Measurements from ENCODE around the gene KRT6B.
"Not testable (repeated sequence)": the region's sequence is repeated elsewhere in the genome, so short reads cannot be mapped to it uniquely, and the experiment has no call there.

KRT6B gene

DNA sequence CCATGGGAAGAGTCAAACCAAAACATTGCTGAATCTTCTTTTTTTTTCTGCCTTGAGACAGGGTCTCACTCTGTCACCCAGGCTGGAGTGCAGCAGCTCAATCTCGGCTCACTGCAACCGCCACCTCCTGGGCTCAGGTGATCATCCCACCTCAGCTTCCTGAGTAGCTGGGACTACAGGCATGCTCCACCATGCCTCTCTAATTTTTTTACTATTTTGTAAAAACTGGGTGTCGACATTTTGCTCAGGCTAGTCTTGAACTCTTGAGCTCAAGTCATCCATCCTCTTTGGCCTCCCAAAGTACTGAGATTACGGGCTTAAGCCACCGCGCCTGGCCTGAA lies 16.3 kb downstream of the KRT6B start:
- DNase-seq: no peak

DNA sequence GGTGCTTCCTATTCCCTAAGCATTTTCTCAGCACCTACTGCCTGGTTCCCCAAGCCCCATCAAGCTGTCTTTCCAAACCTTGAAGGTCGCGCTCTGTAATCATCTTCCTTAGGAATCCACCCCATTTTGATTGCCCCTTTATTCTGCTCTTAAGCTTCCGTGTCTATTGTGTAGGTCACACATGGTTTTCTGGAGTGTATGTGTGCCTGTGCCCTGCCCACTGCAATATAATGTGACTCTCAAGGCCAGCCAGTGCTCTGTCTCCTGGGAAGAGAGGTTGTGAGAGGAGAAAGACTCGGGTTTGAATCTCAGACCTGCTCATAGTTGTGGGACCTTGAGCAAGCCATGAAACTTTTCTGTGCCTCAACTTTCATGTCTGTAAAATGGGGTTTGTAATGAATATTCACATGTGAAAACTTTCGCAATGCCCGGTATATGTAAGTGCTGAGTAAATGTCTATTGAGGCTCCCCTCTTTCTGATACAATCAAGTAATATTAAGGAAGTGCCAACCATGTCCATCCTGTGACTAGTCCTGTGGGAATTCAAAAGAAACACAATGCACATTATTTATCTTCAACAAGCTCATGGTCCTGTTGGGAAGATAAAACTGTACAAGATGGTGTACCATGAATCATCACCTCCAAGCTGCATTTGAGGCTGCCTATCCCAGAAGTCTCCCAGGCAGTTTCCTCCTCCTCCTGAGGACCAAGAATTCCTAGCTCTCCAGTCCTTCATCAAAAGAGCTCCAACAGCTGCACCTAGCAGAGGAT lies 17.0 kb downstream of the KRT6B start:
- DNase-seq: no peak

DNA sequence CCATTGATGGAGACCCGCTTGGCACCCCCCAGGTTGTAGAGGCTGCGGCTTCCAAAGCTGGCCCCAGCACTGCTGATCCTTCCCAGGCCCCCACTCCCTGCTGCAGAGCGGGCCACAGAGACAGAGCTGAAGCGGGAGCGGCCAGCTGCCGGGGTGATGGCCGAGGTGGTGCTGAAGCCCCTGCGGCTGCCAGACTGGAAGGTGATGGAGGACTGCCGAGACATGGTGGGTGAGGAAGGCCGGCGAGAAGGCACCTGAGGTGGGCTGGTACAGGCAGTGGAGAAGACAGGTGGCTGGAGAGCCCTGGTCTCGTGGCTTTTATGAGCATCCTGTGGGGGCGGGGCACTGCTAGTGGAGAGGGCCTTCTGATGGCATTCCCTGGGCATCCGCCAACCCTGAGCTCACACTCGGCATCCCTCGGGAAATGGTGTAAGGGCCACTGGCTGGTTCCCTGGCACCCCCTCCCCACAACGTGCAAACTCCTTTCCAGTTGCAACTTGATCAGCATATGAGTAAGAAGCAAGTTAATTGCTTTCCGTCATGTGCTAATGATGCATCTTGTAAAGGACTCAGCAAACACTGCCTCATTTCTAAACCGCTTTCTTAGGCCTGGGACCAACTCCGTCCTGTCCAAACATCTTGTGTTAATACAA lies 17.7 kb downstream of the KRT6B start, which contains the start of gene KRT75:
TSS of gene KRT75 (minus strand) at position 291 of the 653 bp plus-strand sequence. CDS start at position 224, 67 bp downstream.
- no peak for DNase-seq

DNA sequence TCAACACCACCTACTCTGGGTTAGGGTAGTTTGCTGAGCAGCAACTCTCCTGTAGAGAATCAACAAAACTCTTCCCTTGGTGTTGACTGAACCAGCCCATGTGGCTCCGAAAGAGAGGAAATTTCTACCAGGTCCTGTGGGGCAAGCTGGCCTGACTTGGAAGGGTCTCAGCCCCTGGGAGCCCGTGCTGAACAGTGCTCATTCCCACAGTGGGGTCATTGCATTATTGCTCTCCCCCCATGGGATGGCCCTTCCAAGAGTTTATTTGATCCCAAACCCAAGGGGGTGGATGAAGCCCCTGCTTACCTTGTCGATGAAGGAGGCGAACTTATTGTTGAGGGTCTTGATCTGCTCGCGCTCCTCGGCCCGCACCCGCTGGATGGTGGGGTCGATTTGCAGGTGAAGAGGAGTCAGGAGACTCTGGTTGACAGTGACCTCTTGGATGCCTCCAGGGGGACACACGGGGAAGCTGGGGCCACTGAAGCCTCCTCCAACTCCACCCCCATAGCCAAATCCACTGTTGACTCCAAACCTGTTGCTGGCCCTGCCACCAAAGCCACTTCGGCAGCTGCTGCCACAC lies 18.4 kb downstream of the KRT6B start:
- no peak for DNase-seq

DNA sequence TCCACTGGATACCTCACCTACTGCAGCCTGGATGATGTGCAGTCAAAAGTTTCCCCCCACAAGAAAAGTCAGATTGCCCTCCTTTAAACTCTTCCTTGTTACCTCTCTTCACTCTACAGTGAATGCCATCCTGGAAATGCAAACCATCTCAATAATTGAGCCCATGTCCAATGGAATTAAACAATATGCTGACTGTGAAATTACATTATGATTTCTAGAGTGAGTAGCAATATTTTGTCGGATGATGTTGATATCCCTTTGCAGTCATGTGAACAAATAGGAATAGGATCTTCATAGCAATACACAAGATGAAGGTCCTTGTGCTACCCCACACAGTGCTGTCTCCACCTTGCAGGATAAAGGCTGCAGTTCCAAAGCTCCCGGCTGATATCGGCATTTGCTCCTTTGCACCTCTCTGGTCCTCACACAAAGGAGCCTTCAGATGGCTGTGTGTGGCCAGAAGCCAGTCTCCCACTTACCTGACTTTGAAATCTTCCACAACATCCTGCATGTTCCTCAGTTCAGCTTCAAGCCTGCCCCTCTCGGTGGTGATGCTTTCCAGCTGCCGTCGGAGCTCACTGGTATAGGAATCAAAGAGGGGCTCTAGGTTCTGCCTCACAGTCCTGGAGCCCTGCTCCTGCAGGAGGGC lies 19.3 kb downstream of the KRT6B start:
- no peak for DNase-seq

DNA sequence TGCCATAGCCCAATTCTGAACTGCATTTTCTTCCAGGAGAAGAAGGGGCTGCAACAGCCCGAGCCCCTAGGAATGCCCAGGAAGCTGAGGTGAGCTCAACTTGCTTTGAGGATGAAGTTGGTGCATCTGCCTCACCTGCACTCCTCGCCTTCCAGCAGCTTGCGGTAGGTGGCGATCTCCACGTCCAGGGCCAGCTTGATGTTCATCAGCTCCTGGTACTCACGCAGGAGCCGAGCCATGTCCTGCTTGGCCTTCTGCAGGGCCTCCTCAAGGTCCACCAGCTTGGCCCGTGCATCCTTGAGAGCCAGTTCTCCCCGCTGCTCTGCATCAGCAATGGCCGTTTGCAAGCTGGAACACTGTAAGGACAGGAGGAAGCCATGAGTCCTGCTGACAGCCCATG lies 23.8 kb downstream of the KRT6B start:
- DNase-seq: no peak

DNA sequence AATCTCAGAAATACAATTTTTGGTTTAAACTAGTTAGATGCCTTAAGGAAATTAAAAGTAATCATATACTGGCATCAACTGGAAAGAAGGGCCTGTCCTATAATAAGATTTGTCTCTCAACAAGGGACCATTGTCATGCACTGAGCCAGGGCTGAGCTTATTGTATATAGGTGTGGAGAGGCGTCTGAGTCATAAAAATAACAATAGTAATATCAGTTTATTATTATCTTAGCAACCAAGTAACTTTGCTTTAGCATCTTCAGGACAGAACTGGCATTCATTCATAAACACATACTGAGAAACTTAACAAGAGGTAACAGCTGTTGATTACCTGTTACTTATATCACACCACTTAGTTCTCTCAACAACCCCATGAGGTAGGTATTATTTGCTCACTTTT lies 24.9 kb downstream of the KRT6B start:
- no peak for DNase-seq

DNA sequence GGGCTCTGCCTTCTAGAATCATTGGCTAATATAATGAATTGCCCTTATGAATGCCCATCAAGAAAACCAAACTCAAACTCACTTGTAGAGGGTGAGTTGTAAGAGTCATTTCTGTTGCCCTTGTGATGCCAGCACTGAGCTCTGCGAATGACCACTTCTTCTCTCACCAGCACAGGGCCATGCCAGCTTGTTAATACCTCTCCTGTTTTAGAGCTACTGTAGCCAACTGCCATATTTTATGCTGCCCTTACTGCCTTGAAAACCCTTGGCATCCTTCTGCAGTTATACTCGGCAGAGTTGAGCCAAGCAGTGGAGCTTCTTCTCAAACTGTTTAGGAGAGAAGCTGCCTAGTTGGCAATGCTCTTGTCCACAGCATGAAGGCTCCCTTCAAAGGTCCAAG lies 25.9 kb downstream of the KRT6B start:
- no peak for DNase-seq

DNA sequence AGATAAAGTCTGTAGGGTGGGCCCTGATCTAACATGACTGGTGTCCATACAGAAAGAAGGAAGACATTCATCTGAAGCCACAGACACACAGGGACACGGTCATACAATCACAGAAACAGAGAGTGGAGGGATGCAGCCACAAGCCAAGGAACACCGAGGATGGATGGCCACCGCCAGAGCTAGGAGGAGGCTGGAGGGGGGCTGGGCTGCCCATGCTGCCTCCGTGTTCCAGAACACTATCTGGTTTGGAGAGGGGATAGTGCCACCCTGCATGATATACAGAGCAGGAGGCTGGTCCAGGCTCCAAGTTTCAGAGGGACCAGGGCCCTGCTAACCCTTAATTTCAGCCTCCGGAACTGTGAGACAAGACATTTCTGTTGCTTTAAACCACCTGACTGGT lies 26.5 kb downstream of the KRT6B start:
- no peak for DNase-seq

DNA sequence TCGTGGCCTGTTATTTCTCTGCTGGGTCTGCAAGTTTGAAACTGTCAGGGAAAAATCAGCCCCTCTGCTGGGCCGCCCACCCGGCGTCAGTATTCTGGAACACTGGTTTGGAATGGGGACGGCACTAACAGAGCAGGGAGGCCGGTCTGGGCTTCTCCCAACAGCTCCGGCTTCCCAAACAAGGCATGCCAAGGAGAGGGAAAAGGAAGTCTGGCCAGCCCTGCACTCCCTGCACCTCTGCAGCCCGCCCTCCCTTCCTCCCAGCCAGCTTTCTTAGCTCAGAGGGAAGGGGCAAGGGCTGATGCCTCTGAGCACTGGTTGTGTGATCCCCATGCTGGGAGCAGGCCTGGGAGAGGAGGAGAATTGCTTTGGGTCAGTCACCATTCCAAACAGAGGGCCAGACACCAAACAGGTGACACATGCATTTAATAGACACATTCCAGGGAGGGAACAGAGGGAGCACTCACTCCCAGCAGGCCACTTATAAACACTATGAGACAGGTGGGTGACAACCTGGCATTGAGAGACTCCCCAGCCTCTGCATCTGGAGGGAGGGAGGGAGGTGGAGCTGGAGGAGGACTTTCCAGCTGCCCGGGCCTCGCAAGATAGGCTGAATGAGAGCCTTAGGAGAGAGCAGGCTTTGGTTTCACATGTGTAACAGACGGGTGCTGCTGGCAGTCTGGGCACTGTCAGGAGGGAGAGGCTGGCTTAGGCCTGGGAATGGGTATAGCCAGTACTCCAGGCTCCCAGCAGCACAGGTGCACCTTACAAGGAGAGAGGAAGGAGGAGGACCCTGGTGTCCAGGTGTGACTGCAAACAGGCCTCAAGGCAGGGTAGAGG lies 28.1 kb downstream of the KRT6B start:
- peak; percentile 61 for DNase-seq

DNA sequence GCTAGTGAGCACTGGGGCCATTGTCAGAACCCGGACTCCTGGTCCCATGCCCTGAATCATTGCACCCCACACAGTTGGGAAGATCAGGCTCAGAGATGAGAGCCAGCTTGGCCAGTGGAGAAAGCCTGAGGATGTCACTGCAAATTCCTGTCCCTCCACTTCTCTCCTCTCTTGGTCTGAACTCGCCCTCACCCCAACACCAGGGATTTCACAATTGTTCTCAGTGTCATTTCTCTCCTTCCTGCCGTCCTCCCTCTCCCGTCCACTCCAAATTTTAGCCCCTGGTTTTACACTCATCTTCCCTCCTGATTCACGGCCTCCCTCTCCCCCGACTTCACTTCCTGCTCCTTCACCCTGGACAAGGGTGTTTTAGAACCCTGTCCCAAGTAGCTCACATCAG lies 28.9 kb downstream of the KRT6B start:
- DNase-seq: no peak

DNA sequence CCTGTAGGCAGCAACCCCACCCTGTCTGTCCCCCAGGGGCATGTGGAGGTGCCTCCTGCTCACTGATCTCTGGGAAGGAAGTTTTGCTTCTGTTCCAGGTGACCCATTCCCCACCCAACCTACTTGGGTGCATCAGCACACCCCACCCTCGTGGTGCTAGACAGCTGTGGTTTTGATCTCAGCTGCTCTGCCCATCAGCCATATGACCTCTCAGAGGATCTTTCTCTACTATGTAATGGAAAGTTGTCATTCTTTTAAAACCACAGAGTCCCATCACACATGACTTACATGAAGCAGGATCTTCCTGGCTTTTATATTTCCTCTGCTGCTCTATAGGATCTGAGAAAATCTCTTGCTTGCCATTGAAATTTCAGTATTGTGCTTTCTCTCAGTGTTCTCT lies 32.3 kb downstream of the KRT6B start:
- DNase-seq: no peak

DNA sequence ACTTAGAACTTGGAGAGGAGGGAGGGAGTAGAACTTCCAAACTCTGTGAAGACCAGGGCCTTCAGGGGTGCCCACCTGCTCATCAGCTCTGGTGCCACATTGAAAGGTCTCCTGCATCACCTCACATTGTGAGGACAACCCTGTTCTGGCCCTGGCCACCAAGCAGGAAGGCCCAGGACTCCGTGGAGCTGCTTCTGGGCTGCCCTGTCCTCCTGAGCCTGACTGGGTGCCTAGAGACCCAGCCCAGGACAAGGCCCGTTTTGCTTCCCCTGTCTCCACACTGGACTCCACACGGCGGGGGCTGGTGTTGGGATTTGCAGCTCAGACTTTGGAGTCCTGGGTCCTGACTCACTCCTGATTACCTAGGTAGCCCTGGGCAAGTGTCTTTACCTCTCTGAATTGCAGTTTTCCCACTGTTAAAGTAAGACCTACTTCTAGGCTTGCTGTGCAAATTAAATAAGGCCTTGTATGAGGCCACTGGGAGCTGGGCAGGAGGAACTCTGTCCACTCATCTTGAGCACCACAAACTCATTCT lies 33.3 kb downstream of the KRT6B start:
- DNase-seq: no peak

DNA sequence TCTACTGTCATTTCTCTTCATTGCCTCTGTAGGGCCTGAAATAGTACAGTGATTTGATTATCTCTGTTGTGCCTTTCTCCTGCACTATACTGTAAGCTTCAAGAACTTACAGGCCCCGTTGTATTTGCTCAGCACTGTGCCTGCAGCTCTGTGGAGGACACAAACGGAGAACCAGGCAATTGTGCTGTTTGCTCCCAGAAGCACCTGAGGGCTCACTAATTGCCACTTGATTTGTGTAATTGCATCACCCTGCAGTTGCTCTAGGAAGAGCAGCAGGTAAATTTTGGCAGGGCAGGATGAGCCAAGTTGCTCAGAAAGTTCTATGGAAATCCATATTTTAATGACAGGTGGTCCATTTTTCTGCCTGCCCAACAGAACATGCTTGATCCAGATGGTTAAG lies 34.2 kb downstream of the KRT6B start:
- peak; percentile 63 for DNase-seq

DNA sequence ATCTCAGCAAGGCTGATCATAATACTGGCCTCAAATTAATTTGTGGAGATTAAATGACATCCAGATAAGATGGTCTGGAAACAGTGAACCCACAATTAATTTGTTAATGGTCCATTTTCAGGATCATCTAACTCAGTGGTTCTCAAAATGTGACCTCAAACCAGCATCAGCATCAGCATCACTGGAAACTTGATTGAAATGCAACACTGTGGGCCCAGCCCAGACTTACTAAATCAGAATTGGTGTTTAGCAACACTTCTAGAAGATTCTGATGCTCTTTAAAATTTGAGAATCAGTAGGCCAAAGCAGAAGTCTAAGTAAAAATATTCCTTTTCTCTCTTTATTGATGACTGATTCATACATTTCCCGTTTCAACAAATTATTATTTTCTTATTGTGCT lies 35.2 kb downstream of the KRT6B start:
- DNase-seq: no peak

DNA sequence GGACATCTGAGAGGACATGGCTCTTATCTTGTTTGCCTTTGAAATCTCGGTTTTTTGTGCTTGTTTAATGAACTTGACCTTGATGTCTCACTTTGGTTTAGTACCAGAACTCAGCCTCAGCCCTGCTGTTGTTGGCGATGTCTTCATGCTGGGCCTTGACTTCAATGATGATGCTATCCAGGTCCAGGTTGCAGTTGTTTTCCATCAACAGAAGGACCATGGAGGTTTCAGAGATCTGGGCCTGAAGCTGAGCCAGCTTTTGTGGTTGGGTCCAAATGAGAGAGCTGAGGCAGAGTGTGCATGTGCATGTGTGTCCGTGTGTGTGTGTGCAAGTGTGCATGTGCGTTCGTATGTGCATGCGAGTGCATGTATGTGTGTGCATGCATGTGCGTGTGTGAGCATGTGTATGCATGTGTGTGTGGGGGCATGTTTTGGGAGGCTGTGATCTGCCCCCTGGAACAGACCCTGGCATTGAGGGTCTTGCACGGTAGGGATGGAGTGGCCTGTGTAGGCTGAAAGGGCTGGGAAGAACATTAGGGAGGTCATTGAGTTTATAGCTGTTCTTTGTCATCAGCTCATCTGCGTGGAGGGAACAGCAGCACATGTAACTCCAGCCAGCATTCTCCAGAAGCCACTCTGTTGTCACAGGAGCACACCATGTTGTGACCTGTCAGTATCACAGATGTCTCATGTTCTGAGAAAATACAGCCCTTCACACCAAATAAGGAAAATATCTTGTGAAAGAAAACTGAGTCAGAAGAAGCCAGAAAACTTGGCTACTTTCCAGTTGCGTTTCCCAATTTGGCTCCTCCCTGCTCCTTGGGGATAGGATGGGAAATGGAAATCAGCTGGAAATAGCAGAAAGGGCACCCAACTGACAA lies 35.8 kb downstream of the KRT6B start:
- DNase-seq: no peak

DNA sequence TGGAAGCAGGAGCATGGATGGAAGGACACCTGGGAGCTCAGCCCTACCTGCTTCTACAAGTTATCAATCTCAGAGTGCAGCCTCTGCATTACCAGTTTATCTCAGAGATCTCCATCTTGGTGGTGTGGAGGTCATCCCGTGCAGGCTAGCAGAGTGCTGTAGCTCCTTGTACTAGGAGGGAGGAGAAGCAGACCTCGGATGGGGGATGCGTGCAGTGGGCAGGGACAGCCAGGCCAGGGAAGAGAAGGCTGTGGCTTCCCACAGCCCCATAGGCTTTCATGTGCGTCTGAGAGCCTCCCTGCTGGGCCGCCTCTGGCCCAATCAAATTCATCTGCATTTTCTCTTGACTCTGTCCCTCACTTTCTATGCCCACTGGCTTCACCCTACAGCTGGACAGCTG lies 37.0 kb downstream of the KRT6B start:
- no peak for DNase-seq

DNA sequence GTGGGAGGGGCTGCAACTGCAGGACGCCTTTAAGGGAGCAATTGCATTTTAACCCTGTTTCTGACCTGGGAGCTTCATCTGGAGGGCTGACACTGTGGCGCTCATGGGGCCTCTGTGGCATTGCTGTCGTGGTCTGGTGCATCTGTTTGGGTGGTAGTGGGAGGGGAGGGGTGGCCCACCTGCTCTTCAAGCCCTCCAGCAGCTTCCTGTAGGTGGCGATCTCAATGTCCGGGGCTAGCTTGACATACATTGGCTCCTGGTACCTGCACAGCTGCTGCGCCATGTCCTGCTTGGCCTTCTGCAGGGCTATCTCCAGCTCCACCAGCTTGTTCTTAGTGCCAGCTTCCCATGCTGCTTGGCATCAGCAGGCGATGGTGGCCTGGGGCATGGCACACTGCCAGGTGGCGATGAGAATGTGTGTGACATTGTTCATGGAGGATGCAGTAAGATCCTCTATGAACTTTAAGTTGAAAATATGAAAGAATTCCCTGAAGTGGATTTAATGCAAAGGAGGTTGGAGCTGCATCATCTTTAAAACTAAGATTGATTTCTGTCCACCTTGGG lies 38.1 kb downstream of the KRT6B start:
- no peak for DNase-seq

DNA sequence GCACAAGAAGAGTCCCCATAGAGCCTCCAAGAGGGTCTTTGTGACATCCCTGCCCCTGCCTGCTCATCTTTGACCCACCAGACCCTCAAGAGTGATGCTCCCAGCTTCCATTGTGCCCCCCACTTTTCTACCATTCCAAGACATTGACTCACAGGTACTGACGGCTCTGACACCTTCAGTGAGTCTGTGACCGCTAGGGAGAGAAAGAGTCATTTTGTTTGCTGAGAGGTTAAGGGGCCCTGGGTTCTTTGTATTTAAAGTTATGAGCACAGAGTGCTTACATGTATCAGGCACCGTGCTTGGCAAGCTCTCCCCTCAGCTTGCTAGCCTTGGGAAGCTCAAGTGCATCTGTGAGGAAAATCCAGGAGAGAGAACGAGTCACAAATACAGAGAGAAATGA lies 38.7 kb downstream of the KRT6B start:
- no peak for DNase-seq

DNA sequence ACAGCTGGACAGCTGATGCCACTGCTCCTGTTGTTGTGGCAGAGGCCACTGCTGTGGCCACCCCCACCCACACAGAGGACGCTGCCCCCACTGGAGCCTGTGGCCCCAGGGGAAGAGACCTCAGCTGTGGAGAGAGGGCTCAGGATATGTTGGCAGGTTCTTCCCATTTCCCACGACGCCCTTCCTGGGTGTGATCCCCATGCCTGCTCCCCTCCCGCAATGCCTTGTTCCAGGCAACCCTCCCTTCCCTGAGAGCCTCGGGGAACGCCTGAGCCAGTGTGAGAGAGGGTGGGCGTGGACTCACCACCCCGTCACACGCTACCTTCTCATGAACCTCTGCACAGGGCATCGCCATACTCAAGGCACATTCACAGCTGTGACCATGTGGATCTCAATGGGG lies 40.1 kb downstream of the KRT6B start:
- DNase-seq: no peak

DNA sequence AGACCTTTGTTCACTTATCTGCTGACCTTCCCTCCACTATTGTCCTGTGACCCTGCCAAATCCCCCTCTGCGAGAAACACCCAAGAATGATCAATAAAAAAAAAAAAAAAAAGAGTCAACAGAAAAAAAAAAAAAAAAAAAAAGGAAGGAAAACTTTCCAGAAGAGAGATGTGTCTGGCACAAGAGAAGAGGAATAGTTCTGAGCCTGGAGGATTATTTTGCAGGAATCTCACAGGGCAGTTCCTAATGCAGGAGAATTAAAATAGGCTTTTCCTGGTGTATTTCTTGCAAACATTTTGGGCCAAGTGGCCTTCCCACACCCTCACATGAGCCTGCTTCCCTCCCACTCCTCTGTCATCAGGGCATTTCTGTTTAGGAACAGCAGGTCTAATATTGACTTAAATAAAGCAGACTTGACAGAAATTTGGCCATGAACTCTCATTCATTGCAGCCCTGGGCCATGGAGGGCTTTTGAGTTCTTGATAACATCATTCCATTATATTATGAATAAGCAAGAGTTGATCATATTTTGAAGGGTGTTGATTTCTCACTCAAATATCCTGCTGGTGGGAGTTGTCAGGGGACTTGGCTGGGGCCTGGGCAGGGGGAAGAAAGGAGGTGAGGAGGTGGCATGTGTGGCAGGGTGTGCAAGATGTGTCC lies 41.2 kb downstream of the KRT6B start:
- not testable (repeated sequence) for DNase-seq

Measured in NCI-H2107 (cell line).